A673 (cell line): ENCODE data around the gene TAC3.

Experiments
- CTCF ChIP-seq: fragments of 300-800, 200-600 bp; sonication (generic); conservative IDR thresholded peaks from 2 replicates; pipeline ENCODE4 v1.5.1; 2017; ENCODE audit warnings: low read depth, mild to moderate bottlenecking, antibody characterized with exemption, low read length, moderate library complexity, mixed read lengths
- EZH2 ChIP-seq: fragments of 200-600 bp; sonication (generic); IDR thresholded peaks from 2 replicates; pipeline ENCODE4 v1.6.1; 2017; ENCODE audit warnings: borderline replicate concordance, low read depth, mild to moderate bottlenecking, mixed read lengths, antibody characterized with exemption, low read length; ENCODE audit not compliant: poor library complexity, severe bottlenecking

DNA sequence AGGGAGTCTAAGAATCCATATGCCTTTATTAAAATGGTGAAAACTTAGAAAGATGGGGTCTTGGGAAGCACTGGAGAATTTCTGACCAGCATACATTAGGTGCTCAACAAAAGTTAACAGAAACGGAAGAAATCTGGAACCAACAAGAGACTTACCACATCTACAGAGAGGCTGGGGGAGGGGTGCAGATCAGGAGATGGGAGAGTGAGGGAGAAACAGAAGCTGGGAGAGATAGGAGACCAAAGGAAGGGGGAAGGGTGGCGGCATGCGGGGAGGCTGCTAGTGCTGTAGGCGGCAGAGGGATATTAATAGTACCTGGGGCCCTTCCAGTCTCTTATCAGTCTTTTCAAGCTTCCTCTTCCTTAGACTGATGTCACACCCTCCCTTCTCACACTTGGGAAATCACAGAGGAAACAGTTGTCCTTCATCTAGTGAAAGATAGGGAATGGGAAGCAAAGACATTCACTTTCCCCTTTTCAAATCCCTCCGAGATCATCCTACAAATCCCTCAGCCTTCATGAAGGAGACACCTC lies 28.1 kb downstream of the TAC3 start:
- TF ChIP-seq CTCF (no peak), EZH2 (no peak)
